HepG2 (cell line): ENCODE data around the gene LIPC. TPM values are rescaled to one million over a fixed set of nuclear protein-coding genes. Genes with fewer than 3 reads are reported as not detected.

ENCODE experiments used
- ATAC-seq: fragments of 200-7000 bp; cut with Tn5 transposase; 3 replicates; pipeline ENCODE4 v1.9.1; 2020; ENCODE audit warnings: mild to moderate bottlenecking, moderate library complexity
- BruUV-seq: library from RNA; stranded (reverse); fragments of 400-500 nt; replicated peaks from 2 replicates; lab custom pipeline; 2021; lab: Mats Ljungman, UMichigan
- CTCF ChIA-PET: fragments of 300-600 bp; formaldehyde crosslinking; extraction: SDS; loops from one replicate; lab custom pipeline; 2021; ENCODE audit warnings: low total read pairs, inconsistent platforms, low intra/inter-chr PET ratio; lab: Yijun Ruan, JAX
- POLR2A ChIA-PET: fragments of 350-600 bp; sonication (Branson Sonifier 250); formaldehyde crosslinking; loops from one replicate; lab custom pipeline; 2020; ENCODE audit warnings: antibody characterized with exemption, inconsistent platforms; lab: Yijun Ruan, JAX
- DNase-seq: peaks from one replicate; pipeline ENCODE4 v3.0.0-alpha.2; 2015; ENCODE audit warnings: low spot score
- FAIRE-seq: peaks from 3 replicates; lab custom pipeline; 2011; peaks lifted over from hg19 to GRCh38; lab: Jason Lieb, UNC
- H2AFZ ChIP-seq: one replicate; pipeline ENCODE4 v1.6.1; 2011; ENCODE audit warnings: low read length, inconsistent platforms
- H3K27ac ChIP-seq: fragments of 300-600 bp; 3 replicates; pipeline ENCODE4 v1.8.0; 2011; ENCODE audit warnings: mixed run types, mild to moderate bottlenecking, mixed read lengths, low read length, inconsistent platforms; ENCODE audit not compliant: insufficient read depth; ENCODE audit errors: extremely low read length
- H3K27me3 ChIP-seq, 2 experiments: fragments of 200-600 bp in 1 of 2; 2 replicates in 1 of 2; 3 replicates in 1 of 2; pipeline versions ENCODE4 v1.6.0 to v1.8.0; 2011; ENCODE audit warnings: low read length in 2 of 2, mild to moderate bottlenecking in 2 of 2, moderate library complexity in 2 of 2, inconsistent platforms in 1 of 2; ENCODE audit not compliant: insufficient read depth in 2 of 2, control insufficient read depth in 1 of 2
- H3K36me3 ChIP-seq, 2 experiments: fragments of 200-600 bp in 1 of 2; replicated peaks in 1 of 2; 2 replicates in 1 of 2; 3 replicates in 1 of 2; pipeline versions ENCODE4 v1.5.1 to v1.8.0; 2011; ENCODE audit warnings: low read length in 2 of 2, inconsistent platforms in 1 of 2; ENCODE audit not compliant: insufficient read depth in 2 of 2, control insufficient read depth in 1 of 2
- H3K4me1 ChIP-seq: 2 replicates; pipeline ENCODE4 v1.5.1; 2012; ENCODE audit warnings: low read length, inconsistent platforms; ENCODE audit not compliant: insufficient read depth
- H3K4me2 ChIP-seq: 2 replicates; pipeline ENCODE4 v1.6.0; 2011; ENCODE audit warnings: low read depth, low read length, inconsistent platforms
- H3K4me3 ChIP-seq, 3 experiments: fragments of 200-600 bp in 1 of 3; sonication (generic), shearing (Covaris generic) in 1 of 3; replicated peaks in 1 of 3; 2 replicates each; pipeline ENCODE4 v1.5.1; 2011 to 2016; ENCODE audit warnings: low read length in 3 of 3, inconsistent platforms in 2 of 3, low read depth in 2 of 3, mild to moderate bottlenecking in 2 of 3, control low read depth in 1 of 3, mixed read lengths in 1 of 3; ENCODE audit not compliant: insufficient read depth in 1 of 3
- H3K79me2 ChIP-seq: one replicate; pipeline ENCODE4 v1.6.1; 2011; ENCODE audit warnings: low read length, inconsistent platforms; ENCODE audit not compliant: insufficient read depth
- H3K9ac ChIP-seq: 2 replicates; pipeline ENCODE4 v1.6.0; 2011; ENCODE audit warnings: mild to moderate bottlenecking, low read depth, low read length, inconsistent platforms; ENCODE audit not compliant: insufficient read depth
- H3K9me3 ChIP-seq: 2 replicates; pipeline ENCODE4 v1.5.1; 2012; ENCODE audit warnings: mild to moderate bottlenecking, low read length
- H4K20me1 ChIP-seq: 2 replicates; pipeline ENCODE4 v1.6.0; 2011; ENCODE audit warnings: inconsistent platforms, mild to moderate bottlenecking, low read length, moderate library complexity; ENCODE audit not compliant: insufficient read depth
- ARID3A ChIP-seq: IDR thresholded peaks from 2 replicates; pipeline ENCODE4 v1.6.1; 2012; ENCODE audit warnings: low read depth, low read length, improper control_type of control experiment
- BHLHE40 ChIP-seq: IDR thresholded peaks from 2 replicates; pipeline ENCODE4 v1.6.1; 2011; ENCODE audit warnings: low read length, improper control_type of control experiment
- ELF1 ChIP-seq: sonication (generic); formaldehyde crosslinking; IDR thresholded peaks from 2 replicates; pipeline ENCODE4 v1.4.0; 2020; ENCODE audit warnings: missing genetic modification reagents
- FOXA3 ChIP-seq: IDR thresholded peaks from 2 replicates; pipeline ENCODE4 v1.6.1; 2016; ENCODE audit warnings: missing genetic modification reagents, missing compliant biosample characterization
- HNF4G ChIP-seq, 2 experiments: sonication (generic) in 1 of 2; formaldehyde crosslinking in 1 of 2; IDR thresholded peaks; 2 replicates each; pipeline versions ENCODE4 v1.4.0 to v1.6.1; 2011 to 2020; ENCODE audit warnings: borderline replicate concordance in 2 of 2, low read depth in 2 of 2, mild to moderate bottlenecking in 2 of 2, low read length in 1 of 2, missing genetic modification reagents in 1 of 2, moderate library complexity in 1 of 2
- NR2F6 ChIP-seq, 2 experiments: IDR thresholded peaks; 2 replicates each; pipeline ENCODE4 v1.6.1; 2016; ENCODE audit warnings: antibody characterized with exemption in 1 of 2, mild to moderate bottlenecking in 1 of 2
- SALL1 ChIP-seq: sonication (generic); formaldehyde crosslinking; IDR thresholded peaks from 2 replicates; pipeline ENCODE4 v1.8.0; 2022; ENCODE audit warnings: mild to moderate bottlenecking, missing genetic modification reagents
- TOPORS ChIP-seq: sonication (generic); formaldehyde crosslinking; IDR thresholded peaks from 2 replicates; pipeline ENCODE4 v1.8.0; 2023; ENCODE audit warnings: mild to moderate bottlenecking, missing genetic modification reagents
- ZBTB38 ChIP-seq: sonication (generic); formaldehyde crosslinking; IDR thresholded peaks from 2 replicates; pipeline ENCODE4 v1.5.1; 2020; ENCODE audit warnings: mild to moderate bottlenecking, missing genetic modification reagents
- ZNF329 ChIP-seq: sonication (generic); formaldehyde crosslinking; IDR thresholded peaks from 2 replicates; pipeline ENCODE4 v1.9.0; 2021; ENCODE audit warnings: low read depth, mild to moderate bottlenecking, missing genetic modification reagents
- WGBS: methylation state at CpG from one replicate; pipeline ENCODE4 v1.1.6; 2017; ENCODE audit warnings: low lambda C conversion rate; 5-methylcytosine and 5-hydroxymethylcytosine counted together
- in situ Hi-C: cut with HindIII; loops from 2 replicates; pipeline ENCODE4 v1.10.0; 2017; ENCODE audit warnings: low pct_unique_long_range_greater_than_20kb; ENCODE audit not compliant: extremely low pct_ligation_motif_present
- intact Hi-C: fragments of 100-400 bp; cut with micrococcal nuclease; formaldehyde crosslinking; loops from one replicate; pipeline ENCODE4 v1.10.0; 2022; ENCODE audit not compliant: unreplicated experiment
- polyA plus RNA-seq, 8 experiments: library from polyadenylated mRNA; depleted of rRNA in 3 of 8; stranded (reverse) in 7 of 8; unstranded in 1 of 8; fragments of >200 nt; fragmentation: Illumina TruSeq in 4 of 8; extraction: Trizol in 4 of 8; gene quantifications; 2 replicates each; pipeline versions ENCODE4 v1.2.1 to v1.2.3, GENCODE V29; 2011 to 2016; ENCODE audit warnings: low read depth in 4 of 8, missing spikeins in 1 of 8, mixed read lengths in 1 of 8; ENCODE audit not compliant: insufficient read depth in 1 of 8
- total RNA-seq, 5 experiments: library from RNA; depleted of rRNA; stranded (reverse); fragments of >200 nt; fragmentation: Illumina TruSeq; extraction: Trizol; gene quantifications; 2 replicates each; pipeline ENCODE4 v1.2.3, GENCODE V29; 2016; ENCODE audit warnings: low read depth in 1 of 5
- TF ChIP-seq, protein P1 (sequence below): IDR thresholded peaks from 2 replicates; pipeline ENCODE4 v1.6.1; 2016
- TF ChIP-seq, protein P2 (sequence below): sonication (generic); formaldehyde crosslinking; IDR thresholded peaks from 2 replicates; pipeline ENCODE4 v1.8.0; 2022; ENCODE audit warnings: low read depth, missing genetic modification reagents
- TF ChIP-seq, protein P3 (sequence below): IDR thresholded peaks from 2 replicates; pipeline ENCODE4 v1.6.1; 2012; ENCODE audit warnings: inconsistent platforms

The LIPC gene
- total and polyA plus RNA-seq, 2 of the 13 experiments (the other 11 are each of a cell fraction or from before 2014, with no cell fraction given) = 26.0 to 38.0 TPM

- BruUV-seq = no TSS peak
- TF ChIP-seq HNF4G (IDR thresholded peaks at IDR 0.05; ENCODE audit: borderline replicate concordance, low read depth, low read length) = no peak
- no peak for TF ChIP-seq HNF4G (CRISPR knock-in tag; IDR thresholded peaks at IDR 0.05; ENCODE audit: borderline replicate concordance, low read depth)
- TF ChIP-seq, protein P1, sequence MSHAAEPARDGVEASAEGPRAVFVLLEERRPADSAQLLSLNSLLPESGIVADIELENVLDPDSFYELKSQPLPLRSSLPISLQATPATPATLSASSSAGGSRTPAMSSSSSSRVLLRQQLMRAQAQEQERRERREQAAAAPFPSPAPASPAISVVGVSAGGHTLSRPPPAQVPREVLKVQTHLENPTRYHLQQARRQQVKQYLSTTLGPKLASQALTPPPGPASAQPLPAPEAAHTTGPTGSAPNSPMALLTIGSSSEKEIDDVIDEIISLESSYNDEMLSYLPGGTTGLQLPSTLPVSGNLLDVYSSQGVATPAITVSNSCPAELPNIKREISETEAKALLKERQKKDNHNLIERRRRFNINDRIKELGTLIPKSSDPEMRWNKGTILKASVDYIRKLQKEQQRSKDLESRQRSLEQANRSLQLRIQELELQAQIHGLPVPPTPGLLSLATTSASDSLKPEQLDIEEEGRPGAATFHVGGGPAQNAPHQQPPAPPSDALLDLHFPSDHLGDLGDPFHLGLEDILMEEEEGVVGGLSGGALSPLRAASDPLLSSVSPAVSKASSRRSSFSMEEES = no peak
- no peak for TF ChIP-seq BHLHE40
- no peak for TF ChIP-seq FOXA3 (CRISPR knock-in tag)
- no peak for TF ChIP-seq ZBTB38 (CRISPR knock-in tag)
- TF ChIP-seq ARID3A = no peak
- TF ChIP-seq NR2F6 (IDR thresholded peaks at IDR 0.05) = no peak
- TF ChIP-seq NR2F6 (CRISPR knock-in tag; IDR thresholded peaks at IDR 0.05) = no peak
- TF ChIP-seq, protein P2, sequence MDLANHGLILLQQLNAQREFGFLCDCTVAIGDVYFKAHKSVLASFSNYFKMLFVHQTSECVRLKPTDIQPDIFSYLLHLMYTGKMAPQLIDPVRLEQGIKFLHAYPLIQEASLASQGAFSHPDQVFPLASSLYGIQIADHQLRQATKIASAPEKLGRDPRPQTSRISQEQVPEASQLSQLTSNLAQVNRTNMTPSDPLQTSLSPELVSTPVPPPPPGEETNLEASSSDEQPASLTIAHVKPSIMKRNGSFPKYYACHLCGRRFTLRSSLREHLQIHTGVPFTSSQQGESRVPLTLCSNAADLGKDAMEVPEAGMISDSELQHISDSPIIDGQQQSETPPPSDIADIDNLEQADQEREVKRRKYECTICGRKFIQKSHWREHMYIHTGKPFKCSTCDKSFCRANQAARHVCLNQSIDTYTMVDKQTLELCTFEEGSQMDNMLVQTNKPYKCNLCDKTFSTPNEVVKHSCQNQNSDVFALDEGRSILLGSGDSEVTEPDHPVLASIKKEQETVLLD (CRISPR knock-in tag) = no peak
- TF ChIP-seq ZNF329 (CRISPR knock-in tag) = no peak
- TF ChIP-seq, protein P3, sequence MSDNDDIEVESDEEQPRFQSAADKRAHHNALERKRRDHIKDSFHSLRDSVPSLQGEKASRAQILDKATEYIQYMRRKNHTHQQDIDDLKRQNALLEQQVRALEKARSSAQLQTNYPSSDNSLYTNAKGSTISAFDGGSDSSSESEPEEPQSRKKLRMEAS = no peak
- no peak for TF ChIP-seq SALL1 (CRISPR knock-in tag)
- TF ChIP-seq ELF1 (CRISPR knock-in tag) = no peak
- TF ChIP-seq TOPORS (CRISPR knock-in tag) = no peak
Measured at GRCh38 chr15:58390655-58391054, 41.1 kb upstream of the LIPC start.

More at GRCh38 chr15:58390655-58391054, 41.1 kb upstream of the LIPC start:
- DNase-seq (no peak), ATAC-seq (no peak), FAIRE-seq (no peak)
- no peak overlapping the region for H2AFZ ChIP-seq
- H3K79me2 ChIP-seq = no peaks in the 10 kb centered on the region
- intact Hi-C loops (no loop called here), in situ Hi-C loops (no loop called here)
- H3K4me1 ChIP-seq = peaks cover 11% of the 10 kb centered on the region
- CTCF ChIA-PET = no interaction called here
- H3K4me2 ChIP-seq = no peak overlapping the region
- no peak overlapping the region for H3K4me3 ChIP-seq
- WGBS = 61% methylated on average over 5 of the region's 5 CpGs
- POLR2A ChIA-PET = interaction anchor here (0.6 kb wide), 1 partner anchor 79 kb away, joined by 3 read pairs; no protein-coding TSS in a partner anchor
- H3K27me3 ChIP-seq = peaks cover 0 to 5% of the 10 kb centered on the region in 2 experiments; a peak in 2 of 5 replicates
- no peak overlapping the region for H3K27ac ChIP-seq
- no peaks in the 10 kb centered on the region for H3K9me3 ChIP-seq
- H3K36me3 ChIP-seq = no peaks in the 10 kb centered on the region
- H4K20me1 ChIP-seq = no peaks in the 10 kb centered on the region
- H3K9ac ChIP-seq = no peak overlapping the region
